HG02588 (cell line): ENCODE measurements around the gene HDDC3.

Experiments
- ATAC-seq: cut with Tn5 transposase; IDR thresholded peaks from one replicate; pipeline ENCODE4 v1.9.1; 2021; ENCODE audit warnings: mild to moderate bottlenecking, moderate library complexity; ENCODE audit not compliant: unreplicated experiment

The HDDC3 gene

GRCh38 chr15:90953947-90954711 lies 21.8 kb upstream of the HDDC3 start:
- ATAC-seq = no peak

- no peak for ATAC-seq
These were observed 20.7 kb upstream of the HDDC3 start for GRCh38 chr15:90952901-90953677.

GRCh38 chr15:90950676-90951075 lies 18.3 kb upstream of the HDDC3 start:
- ATAC-seq = no peak

- ATAC-seq = no peak
These were observed 17.8 kb upstream of the HDDC3 start for GRCh38 chr15:90949979-90950675.

- no peak for ATAC-seq
These were observed 16.2 kb upstream of the HDDC3 start for GRCh38 chr15:90948506-90948905.

GRCh38 chr15:90947577-90948357 lies 15.4 kb upstream of the HDDC3 start:
- no peak for ATAC-seq

GRCh38 chr15:90946941-90947576 lies 14.7 kb upstream of the HDDC3 start:
- no peak for ATAC-seq

- no peak for ATAC-seq
These were observed 14.2 kb upstream of the HDDC3 start for GRCh38 chr15:90946538-90946937.

- ATAC-seq = no peak
These were observed 12.7 kb upstream of the HDDC3 start for GRCh38 chr15:90945091-90945490.

GRCh38 chr15:90942354-90943120 lies 10.2 kb upstream of the HDDC3 start:
- no peak for ATAC-seq

GRCh38 chr15:90941038-90941437 lies 8.7 kb upstream of the HDDC3 start:
- no peak for ATAC-seq

- ATAC-seq = no peak
These were observed 7.4 kb upstream of the HDDC3 start for GRCh38 chr15:90939756-90940155.

GRCh38 chr15:90938261-90938660 lies 5.9 kb upstream of the HDDC3 start:
- ATAC-seq = no peak

- no peak for ATAC-seq
These were observed 4.5 kb upstream of the HDDC3 start for GRCh38 chr15:90936823-90937222.

- ATAC-seq = peak; percentile 67
These were observed 2.8 kb upstream of the HDDC3 start, which contains the start of gene UNC45A for GRCh38 chr15:90934949-90935751. TSS of gene UNC45A (plus strand) at chr15:90935285. CDS start at chr15:90935325, 40 bp downstream.

- peak; percentile 24 for ATAC-seq
These were observed 2.1 kb upstream of the HDDC3 start for GRCh38 chr15:90934256-90934948.

- ATAC-seq = no peak
These were observed 952 bp upstream of the HDDC3 start for GRCh38 chr15:90933301-90933700.

GRCh38 chr15:90932660-90932991 lies 277 bp upstream of the HDDC3 start:
- no peak for ATAC-seq

GRCh38 chr15:90931575-90931827 lies 848 bp downstream of the HDDC3 start:
- ATAC-seq = no peak
